NCI-H1048 (cell line): ENCODE results near the gene RSRC1.
"Not testable (repeated sequence)": the region's sequence is repeated elsewhere in the genome, so short reads cannot be mapped to it uniquely, and the experiment has no call there.

Experiments
- DNase-seq: peaks from one replicate; lab custom pipeline; 2025; lab: John Stamatoyannopoulos, UW

Gene RSRC1

GRCh38 chr3:158404131-158404718 is 294.3 kb downstream of the RSRC1 start:
- DNase-seq: no peak

GRCh38 chr3:158405507-158405906 is 295.6 kb downstream of the RSRC1 start:
- DNase-seq: no peak

GRCh38 chr3:158407844-158408517 is 298.1 kb downstream of the RSRC1 start:
- no peak for DNase-seq

GRCh38 chr3:158408518-158408897 is 298.6 kb downstream of the RSRC1 start:
- not testable (repeated sequence) for DNase-seq

GRCh38 chr3:158418035-158418434 is 308.1 kb downstream of the RSRC1 start:
- DNase-seq: no peak

- DNase-seq: no peak
Measured at GRCh38 chr3:158419820-158420653, 310.1 kb downstream of the RSRC1 start.

GRCh38 chr3:158420654-158421396 is 310.9 kb downstream of the RSRC1 start:
- no peak for DNase-seq

- no peak for DNase-seq
Measured at GRCh38 chr3:158430448-158430847, 320.6 kb downstream of the RSRC1 start.

GRCh38 chr3:158430968-158431367 is 321.1 kb downstream of the RSRC1 start:
- DNase-seq: no peak

- DNase-seq: no peak
Measured at GRCh38 chr3:158431829-158432228, 321.9 kb downstream of the RSRC1 start.

- DNase-seq: peak; percentile 54
Measured at GRCh38 chr3:158434412-158435038, 324.6 kb downstream of the RSRC1 start.

GRCh38 chr3:158443632-158444031 is 333.7 kb downstream of the RSRC1 start:
- no peak for DNase-seq

- no peak for DNase-seq
Measured at GRCh38 chr3:158447408-158447807, 337.5 kb downstream of the RSRC1 start.

- no peak for DNase-seq
Measured at GRCh38 chr3:158451405-158452055, 341.6 kb downstream of the RSRC1 start.

- DNase-seq: no peak
Measured at GRCh38 chr3:158452334-158452733, 342.4 kb downstream of the RSRC1 start.

- no peak for DNase-seq
Measured at GRCh38 chr3:158453004-158453403, 343.1 kb downstream of the RSRC1 start.

GRCh38 chr3:158453865-158454264 is 344.0 kb downstream of the RSRC1 start:
- no peak for DNase-seq

- DNase-seq: no peak
Measured at GRCh38 chr3:158455406-158455805, 345.5 kb downstream of the RSRC1 start.

- no peak for DNase-seq
Measured at GRCh38 chr3:158456114-158456513, 346.2 kb downstream of the RSRC1 start.

GRCh38 chr3:158458464-158458863 is 348.6 kb downstream of the RSRC1 start:
- DNase-seq: no peak

- DNase-seq: no peak
Measured at GRCh38 chr3:158460926-158461325, 351.0 kb downstream of the RSRC1 start.
